Mammary epithelial cell (primary cell): ENCODE results near the gene FAM76B.

ENCODE experiments used
- CTCF ChIP-seq, 2 donors: IDR thresholded peaks in 1 of 2; conservative IDR thresholded peaks in 1 of 2; 2 replicates each; pipeline ENCODE4 v1.5.1; 2011 to 2012; ENCODE audit warnings: inconsistent platforms in 2 of 2, low read length in 2 of 2, mild to moderate bottlenecking in 2 of 2, control low read depth in 1 of 2, low read depth in 1 of 2; ENCODE audit not compliant: insufficient read depth in 1 of 2; ENCODE audit errors: extremely low read depth in 1 of 2
- EZH2 ChIP-seq: IDR thresholded peaks from 2 replicates; pipeline ENCODE4 v1.6.1; 2012; ENCODE audit warnings: low read length, inconsistent platforms, borderline replicate concordance

GRCh38 chr11:95760941-95761340 is 28.6 kb downstream of the FAM76B start:
- TF ChIP-seq CTCF (conservative IDR thresholded peaks at IDR 0.05 in 1 of 2, IDR thresholded peaks at IDR 0.05 in 1 of 2; ENCODE audit: extremely low read depth in 1 of 2, insufficient read depth in 1 of 2, low read depth in 1 of 2, low read length in 2 of 2): no peak
- TF ChIP-seq EZH2: no peak
